NCI-H2081 (cell line): ENCODE results near the gene GYG2.
A peak's percentile ranks its signal among the peaks of the same experiment; 100 is the strongest.
"Not testable (repeated sequence)": the region's sequence is repeated elsewhere in the genome, so short reads cannot be mapped to it uniquely, and the experiment has no call there.

Experiments
- DNase-seq, 2 experiments: peaks; one replicate each; lab custom pipeline; 2025; lab: John Stamatoyannopoulos, UW

GYG2 gene

GRCh38 chrX:2828344-2828958, at the start of gene GYG2:
Gene GYG2 (plus strand): TSS chrX:2828930. CDS start chrX:2830189, 1,259 bp downstream.
- DNase-seq: no peak

DNA sequence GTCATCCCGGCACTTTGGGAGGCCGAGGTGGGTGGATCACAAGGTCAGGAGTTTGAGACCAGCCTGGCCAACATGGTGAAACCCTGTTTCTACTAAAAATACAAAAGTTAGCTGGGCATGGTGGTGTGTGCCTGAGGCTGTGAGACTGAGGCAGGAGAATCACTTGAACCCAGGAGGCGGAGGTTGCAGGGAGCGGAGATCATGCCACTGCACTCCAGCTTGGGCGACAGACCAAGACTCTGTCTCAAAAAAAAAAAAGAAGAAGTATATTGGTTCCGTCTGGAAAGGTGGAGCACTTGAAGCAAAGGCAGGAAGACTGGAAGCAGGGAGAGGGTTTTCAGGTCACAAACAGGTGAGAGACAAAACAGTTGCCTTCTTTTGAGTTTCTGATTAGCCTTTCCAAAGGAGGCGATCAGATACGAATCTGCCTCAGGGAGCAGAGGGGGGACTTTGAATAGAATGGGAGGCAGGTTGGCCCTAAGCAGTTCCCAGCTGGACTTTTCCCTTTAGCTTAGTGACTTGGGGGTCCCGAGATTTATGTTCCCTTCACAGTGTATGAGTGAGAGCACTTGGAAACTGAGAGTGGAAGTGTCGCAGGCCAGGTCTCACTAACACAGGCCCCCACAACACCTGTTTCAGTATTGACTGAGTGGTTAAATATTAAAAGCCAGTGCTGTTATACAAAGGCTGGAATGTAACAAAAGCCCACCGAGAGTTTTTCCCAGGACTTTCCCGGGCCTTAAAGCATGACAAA, 48.1 kb upstream of the GYG2 start:
- DNase-seq: not testable (repeated sequence)

- no peak for DNase-seq
These were observed 47.5 kb upstream of the GYG2 start for GRCh38 chrX:2781226-2781571.

DNA sequence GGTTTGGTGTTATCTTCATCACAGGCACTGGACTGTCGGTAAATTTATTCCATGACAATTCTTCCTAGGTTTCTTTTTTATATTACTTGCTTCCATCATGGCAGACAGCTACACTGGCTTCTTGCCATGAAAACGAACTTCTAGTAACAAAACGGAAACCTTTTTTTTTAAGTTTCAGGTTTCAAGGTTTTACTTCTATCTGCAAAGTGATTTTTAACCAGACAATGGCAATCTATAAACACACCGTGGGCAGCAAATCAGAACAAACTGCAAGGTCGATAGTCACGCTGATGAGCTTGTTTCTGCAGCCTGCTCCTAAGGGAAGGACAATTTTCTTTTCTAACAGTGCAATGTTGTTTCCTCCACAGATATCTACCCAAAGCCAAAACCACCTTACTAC, 47.0 kb upstream of the GYG2 start:
- DNase-seq: no peak

GRCh38 chrX:2782171-2782570, 46.6 kb upstream of the GYG2 start:
- DNase-seq: no peak

- DNase-seq: no peak
These were observed 46.0 kb upstream of the GYG2 start for GRCh38 chrX:2782778-2783177.

DNA sequence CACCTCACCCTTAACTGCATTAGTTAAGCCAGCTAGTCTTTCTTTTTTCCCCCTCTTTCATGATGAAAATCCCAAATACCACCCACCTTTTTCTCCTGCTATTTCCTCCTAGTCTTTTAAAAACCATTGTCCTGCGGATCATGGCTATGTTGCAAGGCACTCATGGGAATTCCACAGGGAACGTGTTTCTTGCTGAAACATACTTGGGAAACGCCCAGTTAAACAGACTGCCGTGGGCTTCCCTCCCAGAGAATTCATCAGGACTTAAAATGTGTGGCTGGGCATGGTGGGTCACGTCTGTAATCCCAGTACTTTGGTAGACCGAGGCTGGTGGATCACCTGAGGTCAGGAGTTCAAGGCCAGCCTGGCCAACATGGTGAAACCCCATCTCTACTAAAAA, 44.7 kb upstream of the GYG2 start:
- no peak for DNase-seq

DNA sequence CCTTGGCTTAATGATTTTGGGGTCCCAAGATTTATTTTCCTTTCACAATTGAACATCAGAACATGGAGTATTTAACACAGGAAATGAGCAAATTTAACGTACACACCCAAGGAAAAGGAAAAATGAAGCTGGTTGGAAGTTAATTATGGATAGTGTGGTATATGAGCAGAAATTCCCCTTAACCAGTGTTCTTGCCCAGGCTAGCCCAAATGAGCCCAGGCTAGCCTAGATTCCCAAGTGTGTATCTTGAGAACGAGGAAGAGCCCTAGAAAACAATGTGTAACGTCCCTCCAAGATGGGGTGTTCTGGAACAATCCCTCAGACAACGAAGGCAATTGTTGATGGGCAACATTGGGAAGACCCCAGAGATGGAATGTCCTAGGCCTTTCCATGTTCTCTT, 43.2 kb upstream of the GYG2 start:
- DNase-seq: no peak

DNA sequence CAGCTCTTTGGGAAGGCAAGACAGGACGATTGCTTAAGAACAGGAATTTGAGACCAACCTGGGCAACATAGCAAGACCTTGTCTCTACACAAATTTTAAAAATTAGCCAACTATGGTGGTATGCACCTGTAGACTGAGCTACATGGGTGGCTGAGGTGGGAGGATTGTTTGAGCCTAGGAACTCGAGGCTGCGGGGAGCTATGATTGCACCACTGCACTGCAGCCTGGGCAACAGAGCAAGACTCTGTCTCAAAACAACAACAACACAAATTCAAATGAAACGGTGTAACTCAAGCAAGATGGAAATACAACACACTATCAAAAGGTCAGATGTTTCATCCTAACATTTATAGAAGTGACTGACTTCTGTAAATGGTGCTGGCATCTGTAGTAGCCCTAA, 39.8 kb upstream of the GYG2 start:
- no peak for DNase-seq

GRCh38 chrX:2789569-2789968, 39.2 kb upstream of the GYG2 start:
- no peak for DNase-seq

GRCh38 chrX:2793752-2794151, 35.0 kb upstream of the GYG2 start:
- DNase-seq: no peak

DNA sequence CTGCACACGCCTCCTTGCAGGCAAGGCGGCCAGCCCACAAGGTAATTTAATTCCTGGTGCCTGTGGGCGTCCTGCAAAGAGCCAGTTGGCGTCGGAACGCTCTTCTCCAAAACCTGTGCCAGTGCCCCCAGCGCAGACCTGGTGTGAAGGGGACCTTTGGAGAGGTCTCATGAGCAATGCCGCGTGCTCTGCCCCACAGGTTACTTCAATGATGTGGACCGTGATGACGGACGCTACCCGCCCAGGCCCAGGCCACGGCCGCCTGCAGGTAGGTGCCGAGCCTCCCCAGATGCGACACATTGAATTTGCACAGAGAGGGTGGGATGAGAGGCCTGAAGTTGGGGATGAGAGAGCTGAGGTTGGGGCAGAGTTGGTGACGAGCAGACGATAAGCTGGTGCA, 34.4 kb upstream of the GYG2 start:
- no peak for DNase-seq

GRCh38 chrX:2796808-2797207, 31.9 kb upstream of the GYG2 start:
- DNase-seq: not testable (repeated sequence)

DNA sequence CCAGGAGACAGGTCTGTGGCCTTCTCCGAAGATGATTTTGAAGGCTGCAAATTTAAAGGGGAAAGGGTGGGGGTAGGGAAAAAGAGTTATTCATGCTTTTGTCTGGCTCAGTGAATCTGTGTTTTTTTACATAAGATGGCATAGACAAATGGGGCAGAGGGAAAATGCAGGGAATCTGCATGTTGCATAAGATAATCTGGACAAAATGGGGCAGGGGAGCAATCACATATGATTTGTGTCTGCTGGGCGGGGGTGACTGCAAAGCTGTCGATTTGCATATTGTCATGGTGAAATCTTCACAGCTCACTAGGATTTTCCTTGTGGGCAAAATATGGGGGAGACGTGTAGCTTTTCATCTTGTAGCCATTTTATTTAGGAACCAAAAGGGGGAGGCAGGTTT, 29.4 kb upstream of the GYG2 start:
- DNase-seq: no peak

GRCh38 chrX:2799980-2800379, 28.8 kb upstream of the GYG2 start:
- not testable (repeated sequence) for DNase-seq

DNA sequence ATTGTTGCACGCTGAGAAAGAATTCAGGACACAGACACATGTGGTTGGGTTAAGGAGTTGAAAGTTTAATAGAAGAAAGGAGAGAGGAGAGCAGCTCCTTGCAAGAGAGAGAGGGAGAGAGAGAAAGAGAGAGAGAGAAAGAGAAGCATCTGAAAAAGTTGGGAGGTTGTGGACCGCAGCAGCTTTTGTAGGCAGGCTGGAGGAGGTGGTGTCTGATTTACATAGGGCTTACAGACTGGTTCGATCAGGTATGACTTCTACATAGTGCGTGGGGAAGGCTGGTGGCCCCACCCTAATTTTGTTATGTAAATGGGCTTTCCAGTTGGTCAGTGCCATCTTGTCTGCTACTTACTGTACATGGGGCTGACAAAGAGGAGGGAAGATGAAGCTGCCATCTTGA, 27.5 kb upstream of the GYG2 start:
- no peak for DNase-seq

- not testable (repeated sequence) for DNase-seq
These were observed 26.2 kb upstream of the GYG2 start for GRCh38 chrX:2802376-2803090.

DNA sequence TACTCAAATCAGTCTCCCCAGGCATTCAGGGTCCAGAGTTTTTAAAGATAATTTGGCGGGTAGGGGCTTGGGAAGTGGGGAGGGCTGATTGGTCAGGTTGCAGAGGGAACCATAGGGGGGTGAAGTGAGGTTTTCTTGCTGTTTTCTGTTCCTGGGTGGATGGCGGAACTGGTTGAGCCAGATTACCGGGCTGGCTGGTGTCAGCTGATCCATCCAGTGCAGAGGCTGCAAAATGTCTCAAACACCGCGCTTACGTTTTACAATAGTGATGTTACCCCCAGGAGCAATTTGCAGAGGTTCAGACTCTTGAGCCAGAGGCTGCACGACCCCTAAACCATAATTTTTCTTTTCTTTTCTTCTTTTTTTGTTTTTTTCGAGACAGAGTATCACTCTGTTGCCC, 25.2 kb upstream of the GYG2 start:
- DNase-seq: not testable (repeated sequence)

GRCh38 chrX:2804106-2804843, 24.5 kb upstream of the GYG2 start:
- DNase-seq: not testable (repeated sequence)

DNA sequence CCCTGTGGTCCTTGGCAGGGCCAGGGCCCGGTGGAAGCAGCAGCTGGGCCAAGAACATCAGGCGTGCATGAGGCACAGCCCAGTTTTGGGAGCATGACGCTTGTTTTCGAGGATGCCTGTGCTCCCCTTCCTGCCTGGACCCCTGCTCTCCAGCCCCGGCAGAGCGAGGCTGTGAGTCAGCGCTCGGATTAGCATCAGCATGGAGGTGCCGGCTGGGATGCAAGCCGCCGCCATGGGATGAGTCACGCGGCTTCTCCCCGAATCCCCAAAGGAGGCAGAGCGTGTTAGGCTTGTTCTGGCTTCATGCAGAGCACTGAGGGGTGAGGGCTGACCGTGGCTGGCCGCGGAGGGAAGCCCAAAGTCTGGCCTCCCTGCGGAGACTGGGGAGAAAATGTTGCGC, 23.9 kb upstream of the GYG2 start:
- DNase-seq: not testable (repeated sequence)

DNA sequence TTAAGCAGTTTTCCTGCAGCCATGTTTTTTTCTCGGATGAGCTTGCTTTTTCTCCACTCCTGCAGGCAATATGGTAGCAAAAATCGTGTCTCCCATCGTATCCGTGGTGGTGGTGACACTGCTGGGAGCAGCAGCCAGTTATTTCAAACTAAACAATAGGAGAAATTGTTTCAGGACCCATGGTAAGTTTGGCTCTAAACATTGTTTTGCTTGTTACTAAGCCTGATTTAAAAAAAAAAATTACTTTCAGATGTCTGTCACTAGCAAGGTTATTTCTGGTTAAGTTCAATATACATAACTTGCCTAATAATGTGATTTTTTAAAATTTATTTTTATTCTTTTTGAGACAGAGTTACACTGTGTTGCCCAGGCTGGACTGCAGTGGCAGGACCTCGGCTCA, 17.5 kb upstream of the GYG2 start:
- no peak for DNase-seq

DNA sequence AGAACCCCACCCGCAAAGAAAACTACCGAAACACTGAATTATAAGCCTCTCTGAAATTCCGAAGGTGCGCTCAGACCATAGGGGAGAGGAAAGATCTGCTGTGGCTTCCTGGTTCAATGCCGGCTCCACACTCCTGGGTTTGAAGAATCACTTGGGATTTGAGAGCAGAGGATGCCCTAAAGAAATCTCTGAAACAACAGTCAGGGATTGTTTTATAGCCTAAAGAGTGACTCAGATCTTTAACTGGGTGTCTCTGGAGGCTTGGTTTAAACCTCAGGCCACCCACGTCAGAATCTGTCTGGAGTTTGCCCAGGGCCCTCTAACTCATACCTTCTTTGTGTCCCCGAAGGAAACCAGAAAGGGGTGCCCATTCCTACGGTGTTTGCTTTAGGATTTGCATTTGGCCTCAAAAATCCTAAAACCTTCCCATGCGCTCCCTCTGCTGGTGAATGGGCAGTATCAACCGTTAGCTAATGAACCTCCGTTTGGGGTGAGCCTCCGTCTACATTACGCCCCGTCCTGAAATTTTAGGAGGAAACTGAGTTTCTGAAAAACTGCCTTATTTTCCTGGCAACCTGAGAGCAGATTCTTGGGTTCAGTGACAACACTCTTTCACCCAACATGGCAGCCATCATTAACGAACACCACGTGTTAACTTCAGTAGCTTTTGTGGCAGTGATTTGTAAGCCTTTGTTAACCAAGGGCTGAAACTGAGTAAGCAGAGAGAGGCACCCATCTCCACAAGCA, 16.4 kb upstream of the GYG2 start:
- peak in 1 of 2 experiments; percentile 19 for DNase-seq
